Fibroblast of skin of left biceps (primary cell): ENCODE results near the gene CWC22.
"Not testable (repeated sequence)": the region's sequence is repeated elsewhere in the genome, so short reads cannot be mapped to it uniquely, and the experiment has no call there.

ENCODE experiments used
- DNase-seq, 2 experiments: peaks; one replicate each; pipeline ENCODE4 v3.0.0-alpha.2; 2013; ENCODE audit warnings: low read depth in 2 of 2

The CWC22 gene

DNA sequence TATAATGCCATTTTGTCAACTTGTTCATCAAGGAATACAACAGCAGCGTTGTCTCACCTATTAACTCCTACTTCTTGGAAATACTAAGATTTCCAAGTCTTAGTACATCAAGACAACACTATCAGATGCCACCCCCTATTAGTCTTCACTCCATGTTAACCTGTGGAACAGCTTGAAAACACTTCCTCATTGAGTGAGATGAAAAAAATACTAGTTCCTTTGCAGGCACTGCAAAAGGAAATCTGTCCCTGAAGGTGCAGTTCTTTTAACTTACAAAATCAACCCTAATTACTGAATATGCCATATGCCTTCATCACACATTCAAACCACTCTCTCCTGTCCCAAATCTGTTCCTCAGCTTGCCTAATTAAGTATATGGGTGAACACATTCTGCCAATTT lies 4.0 kb downstream of the CWC22 start:
- DNase-seq = no peak

GRCh38 chr2:180002198-180002770 lies 4.8 kb downstream of the CWC22 start:
- DNase-seq = no peak

GRCh38 chr2:180001726-180002125 lies 5.4 kb downstream of the CWC22 start:
- no peak for DNase-seq

- DNase-seq = no peak
These were observed 6.7 kb downstream of the CWC22 start for GRCh38 chr2:180000434-180000833.

DNA sequence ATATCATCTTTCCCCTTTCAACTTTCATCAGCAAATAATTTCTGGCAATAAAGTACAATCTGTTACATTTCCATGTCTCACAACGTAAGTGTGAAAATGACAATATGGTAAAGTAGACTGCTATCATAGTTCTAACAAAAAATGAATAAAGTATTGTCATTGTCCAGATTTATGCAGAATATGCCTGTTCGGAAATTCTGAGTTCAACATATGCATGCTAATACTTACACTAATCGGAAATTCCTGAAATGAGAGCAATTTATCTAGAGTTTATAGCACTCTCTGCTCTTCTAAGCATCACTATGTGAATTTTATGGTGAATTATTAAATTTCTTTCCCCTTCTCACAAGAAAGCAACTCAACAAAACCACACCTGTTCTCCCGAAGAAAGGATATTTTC lies 8.1 kb downstream of the CWC22 start:
- DNase-seq = no peak

GRCh38 chr2:179995741-179996515 lies 11.2 kb downstream of the CWC22 start:
- DNase-seq = no peak

DNA sequence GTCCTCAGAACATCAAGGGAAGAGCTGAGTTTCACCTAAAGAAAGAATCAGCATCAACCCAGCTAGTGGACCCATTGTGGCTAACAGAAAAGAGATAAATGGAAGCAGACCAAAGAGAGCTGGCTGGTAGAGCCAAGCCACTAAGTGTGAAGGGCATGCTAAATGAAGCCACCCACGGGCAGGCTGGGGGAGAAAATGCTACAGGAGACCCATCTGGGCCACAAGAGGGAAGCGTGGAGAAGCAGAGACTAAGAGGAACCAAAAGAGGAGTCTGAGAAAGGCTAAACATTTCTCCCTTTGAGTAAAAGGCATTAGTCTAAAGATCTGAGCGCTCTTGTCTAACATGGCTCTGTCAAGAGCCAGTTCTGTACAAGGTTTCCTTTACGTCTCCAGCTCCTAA lies 15.8 kb downstream of the CWC22 start:
- DNase-seq = no peak

DNA sequence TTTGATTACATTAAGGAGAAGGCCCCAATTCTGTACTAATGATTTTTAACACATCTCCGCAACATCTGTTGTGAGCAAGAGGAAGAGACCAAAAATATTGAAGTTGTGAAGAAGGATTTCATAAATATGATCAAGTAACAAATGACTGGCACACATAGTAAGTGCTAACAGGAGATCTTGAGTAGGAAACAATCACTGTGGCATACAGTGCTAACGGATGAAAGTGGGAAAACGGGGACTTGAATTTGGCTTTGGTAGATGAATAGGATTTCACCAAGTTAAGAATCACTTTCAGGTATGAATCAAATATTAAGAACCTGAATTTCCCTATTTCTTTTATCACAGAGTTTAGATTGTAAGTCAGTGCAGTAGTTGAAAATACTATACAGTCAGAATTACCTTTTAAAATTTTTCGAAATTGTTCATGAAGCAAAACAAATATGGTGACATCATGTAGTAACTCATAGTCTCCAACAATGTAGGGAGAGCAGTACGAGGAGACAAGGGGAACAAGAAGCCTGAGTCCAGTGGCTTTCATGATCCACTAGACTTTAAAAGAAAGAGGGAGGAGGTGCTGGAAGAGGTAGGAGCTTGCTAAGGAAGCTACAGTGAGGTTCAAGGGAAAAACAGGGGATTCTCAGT lies 16.3 kb downstream of the CWC22 start:
- no peak for DNase-seq

DNA sequence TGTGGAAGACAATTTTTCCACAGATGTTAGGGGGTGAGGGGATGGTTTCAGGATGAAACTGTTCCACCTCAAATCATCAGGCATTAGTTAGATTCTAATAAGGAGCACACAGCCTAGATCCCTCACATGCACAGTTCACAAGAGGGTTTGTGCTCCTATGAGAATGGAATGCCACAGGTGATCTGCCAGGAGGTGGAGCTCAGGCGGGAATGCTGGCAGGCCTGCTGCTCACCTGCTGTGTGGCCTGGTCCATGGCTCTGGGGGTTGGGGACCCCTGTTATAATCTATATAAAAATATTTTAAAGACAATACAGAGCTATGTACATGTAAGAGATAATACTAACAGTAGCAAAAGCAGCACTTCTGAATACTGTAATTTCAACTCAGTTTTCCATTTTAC lies 19.2 kb downstream of the CWC22 start:
- no peak for DNase-seq

DNA sequence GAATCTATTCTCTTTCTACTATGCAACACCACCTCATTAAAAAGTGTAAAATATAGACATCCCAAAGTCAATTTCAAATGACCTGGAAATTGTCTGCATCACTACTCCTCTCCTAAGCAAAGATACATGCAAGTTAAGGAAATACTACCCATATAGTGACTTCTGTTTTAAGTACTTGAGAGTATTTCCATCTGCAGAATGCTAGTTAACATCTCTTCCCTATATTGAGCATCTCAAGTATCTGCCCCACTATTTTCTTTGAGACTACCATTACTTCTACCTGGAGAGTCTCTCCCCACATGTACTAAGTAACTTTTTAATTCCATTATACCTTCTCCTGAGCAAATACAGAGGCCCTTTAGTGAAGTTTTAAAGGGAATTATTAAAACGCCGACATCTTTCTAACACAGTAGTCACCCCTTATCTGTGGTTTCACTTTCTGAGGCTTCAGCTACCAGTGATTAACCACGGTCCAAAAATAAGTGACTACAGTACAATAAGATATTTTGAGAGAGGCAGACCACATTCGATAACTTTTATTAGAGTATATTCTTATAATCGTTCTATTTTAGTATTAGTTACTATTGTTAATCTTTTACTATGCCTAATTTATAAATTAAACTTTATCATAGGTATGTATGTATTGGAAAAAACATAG lies 21.8 kb downstream of the CWC22 start:
- DNase-seq = no peak

GRCh38 chr2:179983250-179983932 lies 23.7 kb downstream of the CWC22 start:
- DNase-seq = no peak

GRCh38 chr2:179981085-179981484 lies 26.0 kb downstream of the CWC22 start:
- DNase-seq = no peak

GRCh38 chr2:179974761-179975160 lies 32.3 kb downstream of the CWC22 start:
- no peak for DNase-seq

- DNase-seq = no peak
These were observed 40.2 kb downstream of the CWC22 start for GRCh38 chr2:179966778-179967394.

- no peak for DNase-seq
These were observed 41.5 kb downstream of the CWC22 start for GRCh38 chr2:179965291-179966258.

DNA sequence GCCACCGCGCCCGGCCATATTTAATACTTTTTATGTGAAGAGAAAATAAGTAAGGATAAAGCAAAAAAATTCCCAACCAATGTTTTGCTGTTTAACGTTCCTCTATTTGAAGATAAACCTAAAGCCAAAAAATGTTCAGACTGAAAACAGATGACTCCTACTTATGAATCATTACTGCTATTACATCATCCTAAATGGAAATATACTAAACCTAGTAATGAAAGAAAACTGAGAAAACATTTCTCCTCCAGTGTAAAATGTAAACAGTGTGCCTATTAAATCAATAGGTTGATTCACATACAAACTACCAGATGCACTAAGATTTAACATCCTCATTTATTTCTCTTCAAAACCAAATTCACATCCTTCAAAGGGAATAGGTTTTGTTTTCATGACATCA lies 43.5 kb downstream of the CWC22 start:
- peak; percentile 11 to 21 for DNase-seq

DNA sequence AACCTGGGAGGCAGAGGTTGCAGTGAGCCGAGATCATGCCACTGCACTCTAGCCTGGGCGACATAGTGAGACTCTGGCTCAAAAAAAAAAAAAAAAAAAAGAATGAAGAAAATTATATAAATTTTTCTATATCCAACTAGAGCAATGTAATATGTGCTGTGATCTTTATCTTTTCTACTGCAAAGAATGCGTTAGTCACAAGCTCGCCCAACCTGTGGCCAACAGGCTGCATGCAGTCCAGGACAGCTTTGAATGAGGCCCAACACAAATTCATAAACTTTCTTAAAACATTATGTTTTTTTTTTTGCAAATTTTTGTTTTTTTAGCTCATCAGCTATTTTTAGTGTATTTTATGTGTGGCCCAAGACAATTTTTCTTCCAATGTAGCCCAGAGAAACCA lies 48.8 kb downstream of the CWC22 start:
- not testable (repeated sequence) for DNase-seq

- DNase-seq = no peak
These were observed 53.1 kb downstream of the CWC22 start for GRCh38 chr2:179954026-179954425.

DNA sequence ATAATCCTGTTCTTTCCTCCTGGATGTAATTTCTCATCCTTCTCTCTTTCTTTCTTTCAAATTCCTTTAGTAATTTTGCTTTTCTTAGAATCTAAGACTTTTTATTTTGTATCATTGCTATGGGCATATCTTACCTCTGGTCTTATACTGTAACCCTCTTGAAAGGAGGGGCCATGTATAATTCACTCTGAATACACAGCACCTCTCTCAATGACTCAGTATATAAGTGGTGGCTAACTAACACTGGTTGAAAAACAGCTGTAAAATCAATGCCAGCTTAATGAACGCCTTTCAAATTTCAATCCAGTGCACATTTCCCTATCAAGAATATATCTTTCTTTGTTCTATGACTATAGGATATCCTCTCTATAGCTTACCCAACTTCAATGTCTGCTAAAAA lies 53.7 kb downstream of the CWC22 start:
- no peak for DNase-seq

- no peak for DNase-seq
These were observed 54.4 kb downstream of the CWC22 start for GRCh38 chr2:179952658-179953057.
